AG10803 (cell line): ENCODE results near the gene CLEC17A.

Source experiments
- DNase-seq: peaks from one replicate; pipeline ENCODE4 v3.0.0; 2010; ENCODE audit warnings: low read depth
- H3K4me3 ChIP-seq: 2 replicates; pipeline ENCODE4 v1.5.1; 2011; ENCODE audit warnings: mild to moderate bottlenecking, low read length, control low read depth
- TF ChIP-seq, protein P1 (sequence below): conservative IDR thresholded peaks from 2 replicates; pipeline ENCODE4 v1.5.1; 2011; ENCODE audit warnings: mild to moderate bottlenecking, low read length, control low read depth, inconsistent platforms

CLEC17A gene

DNA sequence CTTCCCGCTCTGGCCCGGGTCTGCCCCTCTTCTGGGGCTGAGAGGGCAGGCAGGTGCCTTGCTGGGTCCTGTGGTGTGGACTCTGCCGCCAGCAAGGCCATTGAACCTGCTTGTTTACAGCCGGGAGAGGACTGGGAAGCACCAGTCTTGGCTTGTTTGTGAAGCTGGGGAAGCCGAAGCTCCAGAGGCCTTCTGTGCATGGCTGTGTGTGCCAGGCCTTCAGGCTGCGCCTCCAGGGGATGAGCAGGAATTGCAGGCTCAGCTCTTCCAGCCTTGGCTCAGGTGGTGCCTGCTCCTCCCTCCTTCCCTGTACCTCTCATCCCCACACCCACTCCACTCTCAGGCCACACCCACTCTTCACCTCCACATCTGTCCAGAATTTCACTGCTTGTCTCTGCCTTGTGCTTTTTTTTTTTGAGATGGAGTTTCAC lies 28.5 kb upstream of the CLEC17A start:
- TF ChIP-seq, protein P1, sequence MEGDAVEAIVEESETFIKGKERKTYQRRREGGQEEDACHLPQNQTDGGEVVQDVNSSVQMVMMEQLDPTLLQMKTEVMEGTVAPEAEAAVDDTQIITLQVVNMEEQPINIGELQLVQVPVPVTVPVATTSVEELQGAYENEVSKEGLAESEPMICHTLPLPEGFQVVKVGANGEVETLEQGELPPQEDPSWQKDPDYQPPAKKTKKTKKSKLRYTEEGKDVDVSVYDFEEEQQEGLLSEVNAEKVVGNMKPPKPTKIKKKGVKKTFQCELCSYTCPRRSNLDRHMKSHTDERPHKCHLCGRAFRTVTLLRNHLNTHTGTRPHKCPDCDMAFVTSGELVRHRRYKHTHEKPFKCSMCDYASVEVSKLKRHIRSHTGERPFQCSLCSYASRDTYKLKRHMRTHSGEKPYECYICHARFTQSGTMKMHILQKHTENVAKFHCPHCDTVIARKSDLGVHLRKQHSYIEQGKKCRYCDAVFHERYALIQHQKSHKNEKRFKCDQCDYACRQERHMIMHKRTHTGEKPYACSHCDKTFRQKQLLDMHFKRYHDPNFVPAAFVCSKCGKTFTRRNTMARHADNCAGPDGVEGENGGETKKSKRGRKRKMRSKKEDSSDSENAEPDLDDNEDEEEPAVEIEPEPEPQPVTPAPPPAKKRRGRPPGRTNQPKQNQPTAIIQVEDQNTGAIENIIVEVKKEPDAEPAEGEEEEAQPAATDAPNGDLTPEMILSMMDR = no peak
- no peak for DNase-seq
- H3K4me3 ChIP-seq = no peak overlapping the region

DNA sequence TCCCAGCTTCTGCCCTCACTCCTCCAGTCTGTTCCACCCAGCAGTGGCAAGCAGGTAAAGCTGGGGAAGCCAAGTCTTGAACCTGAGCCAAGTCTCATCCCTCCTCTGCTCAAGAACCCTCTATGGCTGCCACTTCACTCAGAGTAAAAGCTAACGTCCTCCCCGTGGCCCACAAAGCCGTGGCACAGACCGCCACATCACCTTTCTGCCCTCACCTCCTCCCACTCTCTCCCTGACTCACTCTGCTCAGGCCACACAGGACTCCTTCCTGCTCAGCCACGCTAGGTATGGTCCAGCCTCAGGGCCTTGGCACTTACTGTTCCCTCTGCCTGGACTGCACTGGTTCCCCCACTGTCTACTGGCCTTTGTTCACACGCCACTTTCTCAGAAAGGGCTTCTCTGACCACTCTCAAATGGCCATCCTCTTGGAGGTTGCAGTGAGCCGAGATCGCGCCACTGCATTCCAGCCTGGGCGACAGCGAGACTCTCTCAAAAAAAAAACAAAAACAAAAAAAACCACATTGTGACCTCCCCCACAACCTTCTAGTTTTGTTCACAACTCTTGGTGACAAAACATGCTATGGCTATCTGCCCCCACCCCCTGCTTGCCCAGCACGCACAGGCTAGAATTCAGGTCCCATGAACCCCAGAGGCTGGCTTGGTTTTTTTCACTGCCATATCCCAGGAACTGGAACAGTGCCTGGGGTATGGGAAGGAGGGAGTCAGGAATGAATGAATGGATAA lies 26.8 kb upstream of the CLEC17A start:
- H3K4me3 ChIP-seq = peak overlapping the region; percentile 22; the same call in 1 of the 2 replicates
- DNase-seq = no peak
- TF ChIP-seq, protein P1 = no peak

DNA sequence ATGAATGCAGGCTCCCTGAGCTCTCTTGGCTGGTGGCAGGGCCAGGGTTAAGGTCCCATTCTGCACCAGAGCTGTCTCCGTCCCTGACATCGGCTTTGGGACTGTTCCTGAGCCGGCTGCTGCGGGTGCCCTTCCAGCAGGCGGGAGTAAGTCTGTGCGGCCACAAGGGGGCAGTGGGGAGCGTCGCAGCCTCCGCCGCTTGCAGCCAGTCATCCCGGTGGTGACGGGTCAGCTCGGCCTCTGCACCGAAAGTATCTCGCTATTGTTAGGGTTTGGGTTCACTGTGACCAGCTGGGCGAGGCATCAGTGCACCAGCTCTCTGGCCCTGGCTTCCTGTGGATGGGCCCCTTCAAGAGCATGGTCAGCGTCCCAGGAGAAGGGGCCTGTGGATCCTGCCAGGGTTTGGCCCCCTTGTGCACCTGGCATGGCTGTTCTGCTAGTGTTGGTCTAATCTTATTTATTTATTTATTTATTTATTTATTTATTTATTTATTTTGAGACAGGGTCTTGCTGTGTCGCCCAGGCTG lies 26.2 kb upstream of the CLEC17A start:
- peak; percentile 79 for DNase-seq
- peak overlapping the region; percentile 43 for H3K4me3 ChIP-seq
- TF ChIP-seq, protein P1 = peak; percentile 89

GRCh38 chr19:14558370-14559066 lies 24.4 kb upstream of the CLEC17A start:
- no peak for DNase-seq
- H3K4me3 ChIP-seq = no peak overlapping the region
- TF ChIP-seq, protein P1 = no peak

DNA sequence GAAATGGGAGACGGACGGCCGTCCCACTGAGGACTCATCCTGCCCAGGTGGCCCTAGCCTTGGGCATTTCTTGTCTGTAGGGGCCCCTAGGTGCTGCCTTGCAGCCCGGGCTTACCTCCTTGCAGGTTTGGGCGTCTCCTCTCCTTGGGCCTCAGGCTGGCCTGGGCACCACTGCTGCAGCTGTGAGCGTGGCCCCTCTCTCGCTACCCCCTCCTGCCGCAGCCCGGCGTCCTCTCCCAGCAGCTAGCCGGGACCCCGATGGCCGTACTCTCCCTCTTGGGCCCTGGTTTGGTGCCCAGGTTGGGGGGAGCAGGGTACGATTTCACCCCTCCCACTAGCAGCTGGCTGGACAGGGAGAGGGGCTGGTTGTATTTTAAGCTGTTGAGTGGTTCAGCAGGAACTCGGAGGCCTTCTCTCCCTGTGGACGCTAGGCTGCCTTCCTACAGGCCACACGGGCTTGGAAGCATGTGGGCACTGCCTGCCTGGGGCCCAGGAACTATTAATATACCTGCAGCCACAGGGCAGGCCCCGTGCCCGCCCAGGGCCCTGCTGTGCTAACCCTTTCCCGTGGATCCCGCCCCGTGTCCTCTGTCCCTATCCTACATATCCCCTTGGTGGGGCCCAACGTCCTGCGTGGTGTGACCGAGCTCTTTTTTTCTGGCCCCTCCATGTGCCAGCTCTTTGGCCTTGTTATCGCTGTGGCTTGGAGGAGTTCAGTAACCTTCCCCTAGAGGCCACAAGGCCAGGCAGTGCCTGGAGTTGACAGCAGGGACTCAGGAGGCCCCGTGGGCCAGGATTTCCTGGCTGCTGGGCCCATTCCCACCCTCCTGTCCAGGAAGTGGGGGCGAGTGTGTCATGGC lies 22.7 kb upstream of the CLEC17A start:
- no peak for DNase-seq
- H3K4me3 ChIP-seq = no peak overlapping the region
- TF ChIP-seq, protein P1 = no peak

DNA sequence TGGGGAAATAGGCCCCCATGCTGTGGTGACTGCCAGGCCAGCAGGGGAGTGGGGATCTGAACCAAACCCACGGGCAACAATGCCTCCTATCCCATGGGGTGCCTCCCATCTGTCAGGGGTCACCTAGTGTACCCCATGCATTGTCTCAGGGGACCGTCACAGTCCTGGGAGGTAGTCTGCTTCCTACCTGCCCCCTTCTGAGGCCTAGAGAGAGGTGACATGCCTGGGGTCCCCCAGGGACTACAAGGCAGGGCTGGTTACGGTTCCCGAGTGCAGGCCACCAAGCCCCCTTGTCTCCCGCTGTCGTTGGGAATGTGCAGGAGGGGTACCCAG lies 22.1 kb upstream of the CLEC17A start:
- no peak for DNase-seq
- no peak overlapping the region for H3K4me3 ChIP-seq
- TF ChIP-seq, protein P1 = no peak
